Measurements from ENCODE around the gene NIPSNAP2.
A peak's percentile ranks its signal among the peaks of the same experiment; 100 is the strongest.

The NIPSNAP2 gene

GRCh38 chr7:55957190-55957589 lies 7.2 kb upstream of the NIPSNAP2 start:
- H3K27me3 ChIP-seq (ENCODE audit: control insufficient read depth, insufficient read depth, low read length): peaks cover 4% of the 10 kb centered on the region; the same call in 1 of the 2 replicates
- no peak overlapping the region for H3K4me3 ChIP-seq (ENCODE audit: low read depth, low read length)
- H3K4me1 ChIP-seq (ENCODE audit: control insufficient read depth, insufficient read depth, low read length): no peaks in the 10 kb centered on the region
- H3K9ac ChIP-seq (ENCODE audit: low read length): no peak overlapping the region
- H3K36me3 ChIP-seq (ENCODE audit: control insufficient read depth, insufficient read depth, low read length): peaks cover 24% of the 10 kb centered on the region
- H3K27ac ChIP-seq (ENCODE audit: low read depth, low read length): no peak overlapping the region
- H3K9me3 ChIP-seq (ENCODE audit: control insufficient read depth, insufficient read depth, low read depth, low read length): no peaks in the 10 kb centered on the region

- peaks cover 5% of the 10 kb centered on the region; the same call in 1 of the 2 replicates for H3K36me3 ChIP-seq (ENCODE audit: control insufficient read depth, insufficient read depth, low read length)
- H3K27ac ChIP-seq (ENCODE audit: low read depth, low read length): no peak overlapping the region
- no peak overlapping the region for H3K4me3 ChIP-seq (ENCODE audit: low read depth, low read length)
- no peaks in the 10 kb centered on the region for H3K4me1 ChIP-seq (ENCODE audit: control insufficient read depth, insufficient read depth, low read length)
- H3K9ac ChIP-seq (ENCODE audit: low read length): no peak overlapping the region
- H3K27me3 ChIP-seq (ENCODE audit: control insufficient read depth, insufficient read depth, low read length): peaks cover 16% of the 10 kb centered on the region
- no peaks in the 10 kb centered on the region for H3K9me3 ChIP-seq (ENCODE audit: control insufficient read depth, insufficient read depth, low read depth, low read length)
Observed at GRCh38 chr7:55962014-55962413, 2.4 kb upstream of the NIPSNAP2 start.

GRCh38 chr7:55963584-55964168 lies 709 bp upstream of the NIPSNAP2 start:
- Histone ChIP-seq H3K36me3 (ENCODE audit: control insufficient read depth, insufficient read depth, low read length) (peaks cover 7% of the 10 kb centered on the region; the same call in 1 of the 2 replicates), H3K4me3 (ENCODE audit: low read depth, low read length) (peak overlapping the region; percentile 46), H3K27me3 (ENCODE audit: control insufficient read depth, insufficient read depth, low read length) (peaks cover 16% of the 10 kb centered on the region), H3K9me3 (ENCODE audit: control insufficient read depth, insufficient read depth, low read depth, low read length) (no peaks in the 10 kb centered on the region), H3K9ac (ENCODE audit: low read length) (no peak overlapping the region), H3K4me1 (ENCODE audit: control insufficient read depth, insufficient read depth, low read length) (no peaks in the 10 kb centered on the region), H3K27ac (ENCODE audit: low read depth, low read length) (no peak overlapping the region)

GRCh38 chr7:55965100-55965470 lies 700 bp downstream of the NIPSNAP2 start:
- H3K9ac ChIP-seq (ENCODE audit: low read length): peak overlapping the region; percentile 91
- peak overlapping the region; percentile 51; the same call in 1 of the 2 replicates for H3K27ac ChIP-seq (ENCODE audit: low read depth, low read length)

GRCh38 chr7:55965805-55966421 lies 1.5 kb downstream of the NIPSNAP2 start:
- Histone ChIP-seq H3K4me3 (ENCODE audit: low read depth, low read length) (peak overlapping the region; percentile 79; the same call in 1 of the 2 replicates), H3K9me3 (ENCODE audit: control insufficient read depth, insufficient read depth, low read depth, low read length) (no peaks in the 10 kb centered on the region), H3K27ac (ENCODE audit: low read depth, low read length) (no peak overlapping the region), H3K36me3 (ENCODE audit: control insufficient read depth, insufficient read depth, low read length) (peaks cover 10% of the 10 kb centered on the region), H3K27me3 (ENCODE audit: control insufficient read depth, insufficient read depth, low read length) (peaks cover 16% of the 10 kb centered on the region), H3K4me1 (ENCODE audit: control insufficient read depth, insufficient read depth, low read length) (no peaks in the 10 kb centered on the region), H3K9ac (ENCODE audit: low read length) (no peak overlapping the region)

More at GRCh38 chr7:55965100-55965470, 700 bp downstream of the NIPSNAP2 start:
- no peaks in the 10 kb centered on the region for H3K4me1 ChIP-seq (ENCODE audit: control insufficient read depth, insufficient read depth, low read length)
- peaks cover 16% of the 10 kb centered on the region for H3K27me3 ChIP-seq (ENCODE audit: control insufficient read depth, insufficient read depth, low read length)
- no peaks in the 10 kb centered on the region for H3K9me3 ChIP-seq (ENCODE audit: control insufficient read depth, insufficient read depth, low read depth, low read length)
- H3K4me3 ChIP-seq (ENCODE audit: low read depth, low read length): peak overlapping the region; percentile 79
- peaks cover 10% of the 10 kb centered on the region for H3K36me3 ChIP-seq (ENCODE audit: control insufficient read depth, insufficient read depth, low read length)

- H3K9ac ChIP-seq (ENCODE audit: low read length): no peak overlapping the region
- H3K36me3 ChIP-seq (ENCODE audit: control insufficient read depth, insufficient read depth, low read length): peaks cover 10% of the 10 kb centered on the region
- no peaks in the 10 kb centered on the region for H3K9me3 ChIP-seq (ENCODE audit: control insufficient read depth, insufficient read depth, low read depth, low read length)
- no peak overlapping the region for H3K4me3 ChIP-seq (ENCODE audit: low read depth, low read length)
- H3K27me3 ChIP-seq (ENCODE audit: control insufficient read depth, insufficient read depth, low read length): peaks cover 15% of the 10 kb centered on the region
- H3K27ac ChIP-seq (ENCODE audit: low read depth, low read length): no peak overlapping the region
- no peaks in the 10 kb centered on the region for H3K4me1 ChIP-seq (ENCODE audit: control insufficient read depth, insufficient read depth, low read length)
Observed at GRCh38 chr7:55966851-55967250, 2.5 kb downstream of the NIPSNAP2 start.

GRCh38 chr7:55969391-55969790 lies 5.0 kb downstream of the NIPSNAP2 start:
- no peak overlapping the region for H3K9ac ChIP-seq (ENCODE audit: low read length)
- H3K9me3 ChIP-seq (ENCODE audit: control insufficient read depth, insufficient read depth, low read depth, low read length): no peaks in the 10 kb centered on the region
- H3K4me1 ChIP-seq (ENCODE audit: control insufficient read depth, insufficient read depth, low read length): no peaks in the 10 kb centered on the region
- peaks cover 10% of the 10 kb centered on the region for H3K36me3 ChIP-seq (ENCODE audit: control insufficient read depth, insufficient read depth, low read length)
- no peaks in the 10 kb centered on the region for H3K27me3 ChIP-seq (ENCODE audit: control insufficient read depth, insufficient read depth, low read length)
- H3K27ac ChIP-seq (ENCODE audit: low read depth, low read length): no peak overlapping the region
- no peak overlapping the region for H3K4me3 ChIP-seq (ENCODE audit: low read depth, low read length)

- H3K36me3 ChIP-seq (ENCODE audit: control insufficient read depth, insufficient read depth, low read length): peaks cover 10% of the 10 kb centered on the region
- H3K9ac ChIP-seq (ENCODE audit: low read length): no peak overlapping the region
- no peak overlapping the region for H3K27ac ChIP-seq (ENCODE audit: low read depth, low read length)
- no peak overlapping the region for H3K4me3 ChIP-seq (ENCODE audit: low read depth, low read length)
- H3K9me3 ChIP-seq (ENCODE audit: control insufficient read depth, insufficient read depth, low read depth, low read length): no peaks in the 10 kb centered on the region
- H3K4me1 ChIP-seq (ENCODE audit: control insufficient read depth, insufficient read depth, low read length): no peaks in the 10 kb centered on the region
- no peaks in the 10 kb centered on the region for H3K27me3 ChIP-seq (ENCODE audit: control insufficient read depth, insufficient read depth, low read length)
Observed at GRCh38 chr7:55970561-55970960, 6.2 kb downstream of the NIPSNAP2 start.

GRCh38 chr7:55970978-55971377 lies 6.6 kb downstream of the NIPSNAP2 start:
- Histone ChIP-seq H3K27me3 (ENCODE audit: control insufficient read depth, insufficient read depth, low read length) (no peaks in the 10 kb centered on the region), H3K9ac (ENCODE audit: low read length) (no peak overlapping the region), H3K4me1 (ENCODE audit: control insufficient read depth, insufficient read depth, low read length) (no peaks in the 10 kb centered on the region), H3K4me3 (ENCODE audit: low read depth, low read length) (no peak overlapping the region), H3K27ac (ENCODE audit: low read depth, low read length) (no peak overlapping the region), H3K36me3 (ENCODE audit: control insufficient read depth, insufficient read depth, low read length) (peaks cover 10% of the 10 kb centered on the region), H3K9me3 (ENCODE audit: control insufficient read depth, insufficient read depth, low read depth, low read length) (no peaks in the 10 kb centered on the region)

- Histone ChIP-seq H3K9ac (ENCODE audit: low read length) (no peak overlapping the region), H3K27ac (ENCODE audit: low read depth, low read length) (no peak overlapping the region), H3K27me3 (ENCODE audit: control insufficient read depth, insufficient read depth, low read length) (no peaks in the 10 kb centered on the region), H3K4me1 (ENCODE audit: control insufficient read depth, insufficient read depth, low read length) (no peaks in the 10 kb centered on the region), H3K9me3 (ENCODE audit: control insufficient read depth, insufficient read depth, low read depth, low read length) (no peaks in the 10 kb centered on the region), H3K4me3 (ENCODE audit: low read depth, low read length) (no peak overlapping the region), H3K36me3 (ENCODE audit: control insufficient read depth, insufficient read depth, low read length) (peaks cover 17% of the 10 kb centered on the region)
Observed at GRCh38 chr7:55973747-55974250, 9.4 kb downstream of the NIPSNAP2 start.

GRCh38 chr7:55975988-55976633 lies 11.7 kb downstream of the NIPSNAP2 start:
- no peaks in the 10 kb centered on the region for H3K9me3 ChIP-seq (ENCODE audit: control insufficient read depth, insufficient read depth, low read depth, low read length)
- no peaks in the 10 kb centered on the region for H3K27me3 ChIP-seq (ENCODE audit: control insufficient read depth, insufficient read depth, low read length)
- no peak overlapping the region for H3K4me3 ChIP-seq (ENCODE audit: low read depth, low read length)
- peaks cover 37% of the 10 kb centered on the region for H3K36me3 ChIP-seq (ENCODE audit: control insufficient read depth, insufficient read depth, low read length)
- H3K9ac ChIP-seq (ENCODE audit: low read length): no peak overlapping the region
- H3K27ac ChIP-seq (ENCODE audit: low read depth, low read length): no peak overlapping the region
- no peaks in the 10 kb centered on the region for H3K4me1 ChIP-seq (ENCODE audit: control insufficient read depth, insufficient read depth, low read length)

All from HUES6 (cell line).